GM19452 (cell line): ENCODE data around the gene RFESD.
"Not testable (repeated sequence)": the region's sequence is repeated elsewhere in the genome, so short reads cannot be mapped to it uniquely, and the experiment has no call there.

ENCODE experiments used
- ATAC-seq: cut with Tn5 transposase; IDR thresholded peaks from one replicate; pipeline ENCODE4 v1.9.1; 2021; ENCODE audit not compliant: unreplicated experiment

RFESD gene

DNA sequence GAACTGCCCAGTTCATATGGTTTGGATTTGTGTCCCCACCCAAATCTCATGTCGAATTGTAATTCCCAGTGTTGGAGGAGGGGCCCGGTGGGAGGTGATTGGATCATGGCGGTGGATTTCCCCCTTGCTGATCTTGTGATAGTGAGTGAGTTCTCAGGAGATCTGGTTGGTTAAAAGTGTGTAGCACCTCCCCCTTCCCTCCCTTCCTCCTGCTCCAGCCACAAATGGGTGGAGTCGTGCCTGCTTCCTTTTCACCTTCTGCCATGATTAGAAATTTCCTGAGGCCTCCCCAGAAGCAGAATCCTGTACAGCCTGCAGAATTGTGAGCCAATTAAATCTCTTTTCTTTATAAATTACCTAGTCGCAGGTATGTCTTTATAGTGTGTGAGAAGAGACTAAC lies 59.6 kb downstream of the RFESD start:
- ATAC-seq: not testable (repeated sequence)

DNA sequence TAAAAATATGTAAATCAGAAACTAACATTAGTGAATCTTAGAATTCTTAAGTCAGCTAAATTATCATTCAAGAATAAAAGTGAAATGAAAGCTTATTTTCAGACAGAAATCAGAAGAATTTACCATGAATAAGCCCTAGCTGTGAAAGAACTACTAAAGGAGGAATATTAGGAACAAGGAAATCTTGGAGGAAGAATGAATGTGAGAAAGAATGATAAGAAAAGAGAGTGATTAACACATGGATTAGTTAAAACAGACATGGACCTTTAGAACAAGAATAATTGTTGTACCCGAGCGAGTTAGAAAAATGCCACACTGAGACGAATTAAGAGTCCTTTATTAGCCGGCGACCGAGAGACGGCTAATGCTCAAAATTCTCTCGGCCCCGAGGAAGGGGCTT lies 60.5 kb downstream of the RFESD start:
- no peak for ATAC-seq
